ENCODE measurements around the gene UCN.
"Not testable (repeated sequence)": the region's sequence is repeated elsewhere in the genome, so short reads cannot be mapped to it uniquely, and the experiment has no call there.

Gene UCN

DNA sequence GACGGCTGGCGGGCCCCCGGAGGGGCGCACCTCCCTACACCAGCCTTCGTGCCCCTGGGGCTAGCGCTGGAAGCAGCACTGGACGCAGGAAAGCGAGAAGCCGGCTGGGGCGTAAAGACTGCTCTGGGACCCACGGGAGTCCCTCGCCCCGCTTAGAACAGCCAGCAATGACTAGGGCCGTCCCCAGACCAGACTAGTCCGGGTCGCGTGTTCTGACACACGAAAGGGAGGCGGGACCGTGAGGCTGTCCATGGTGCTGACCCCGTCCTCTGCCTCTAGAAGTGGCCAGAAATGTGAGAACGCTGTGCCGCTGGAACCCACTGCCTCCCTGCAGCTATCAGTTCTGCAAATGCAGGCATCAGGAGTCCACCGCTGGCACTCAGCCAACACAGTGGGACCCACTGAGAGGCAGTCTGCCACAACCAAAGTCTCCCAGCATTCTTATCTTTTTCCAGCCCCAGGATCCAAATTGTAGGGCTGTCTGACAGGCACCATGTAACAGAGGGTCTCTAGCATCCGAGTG is at the start of gene UCN:
TSS of gene UCN (minus strand) at position 87 of the 523 bp plus-strand sequence. CDS start 550 bp downstream, outside the sequence.
- DNase-seq: no peak

DNA sequence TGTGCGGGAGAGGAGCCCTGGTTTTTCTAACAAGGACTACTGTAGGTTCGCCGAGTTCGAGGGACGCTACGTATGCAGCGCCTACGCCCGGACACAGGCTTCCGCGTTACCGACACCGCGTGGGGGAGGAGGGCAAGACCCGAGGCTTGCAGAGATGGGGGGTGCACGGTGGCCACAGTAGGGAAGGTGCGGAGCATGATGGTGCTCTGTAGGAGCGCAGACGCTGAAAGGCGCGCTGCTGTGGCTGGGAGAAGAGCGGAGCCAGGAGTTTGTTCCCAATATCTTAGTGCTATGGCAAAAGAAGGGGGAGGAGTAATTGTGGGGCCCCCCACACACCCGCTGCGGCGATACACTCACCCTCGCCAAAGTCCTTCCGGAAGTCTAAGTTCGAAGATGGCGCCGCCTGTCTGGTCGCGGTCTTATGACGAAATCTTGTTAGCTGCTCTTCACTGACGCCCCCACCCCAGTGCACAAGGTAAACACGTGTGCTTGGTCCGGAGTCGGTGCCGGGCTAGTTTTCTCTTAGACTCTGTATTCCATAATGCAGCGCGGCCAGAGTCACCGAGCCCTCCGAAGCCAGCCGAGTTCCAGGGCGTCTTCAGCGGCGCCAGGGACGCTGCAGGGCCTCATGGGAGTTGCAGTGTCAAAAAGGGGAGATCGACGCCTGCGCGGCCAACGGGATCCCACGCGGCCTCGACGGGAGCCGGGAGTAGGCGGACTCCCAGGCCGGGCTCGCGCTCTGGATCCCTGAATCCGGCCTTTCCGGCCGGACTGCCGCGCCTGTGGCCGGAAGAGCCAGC is 48.3 kb upstream of the UCN start, which contains the start of gene GTF3C2:
TSS of gene GTF3C2 (minus strand) at position 383 of the 800 bp plus-strand sequence. CDS start 13,210 bp downstream, outside the sequence.
- peak; percentile 91 to 93 for DNase-seq

DNA sequence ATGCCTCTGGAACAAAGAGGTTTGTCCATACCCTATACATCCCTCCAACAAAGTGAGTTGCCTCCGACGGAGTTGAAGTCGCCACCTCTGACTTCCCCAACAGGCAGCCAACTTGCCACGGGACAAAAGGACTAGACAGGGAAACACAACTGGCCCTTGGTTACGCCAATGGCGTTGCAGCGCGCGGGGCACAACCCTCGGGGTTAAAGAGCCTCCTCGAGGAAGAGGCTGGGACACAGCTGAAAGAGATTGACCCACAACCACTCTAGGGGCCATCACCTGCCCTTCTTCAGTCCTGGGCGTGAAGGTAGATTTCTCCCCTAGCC is 47.8 kb upstream of the UCN start:
- no peak for DNase-seq

GRCh38 chr2:27354597-27354927 is 46.3 kb upstream of the UCN start:
- DNase-seq: no peak

DNA sequence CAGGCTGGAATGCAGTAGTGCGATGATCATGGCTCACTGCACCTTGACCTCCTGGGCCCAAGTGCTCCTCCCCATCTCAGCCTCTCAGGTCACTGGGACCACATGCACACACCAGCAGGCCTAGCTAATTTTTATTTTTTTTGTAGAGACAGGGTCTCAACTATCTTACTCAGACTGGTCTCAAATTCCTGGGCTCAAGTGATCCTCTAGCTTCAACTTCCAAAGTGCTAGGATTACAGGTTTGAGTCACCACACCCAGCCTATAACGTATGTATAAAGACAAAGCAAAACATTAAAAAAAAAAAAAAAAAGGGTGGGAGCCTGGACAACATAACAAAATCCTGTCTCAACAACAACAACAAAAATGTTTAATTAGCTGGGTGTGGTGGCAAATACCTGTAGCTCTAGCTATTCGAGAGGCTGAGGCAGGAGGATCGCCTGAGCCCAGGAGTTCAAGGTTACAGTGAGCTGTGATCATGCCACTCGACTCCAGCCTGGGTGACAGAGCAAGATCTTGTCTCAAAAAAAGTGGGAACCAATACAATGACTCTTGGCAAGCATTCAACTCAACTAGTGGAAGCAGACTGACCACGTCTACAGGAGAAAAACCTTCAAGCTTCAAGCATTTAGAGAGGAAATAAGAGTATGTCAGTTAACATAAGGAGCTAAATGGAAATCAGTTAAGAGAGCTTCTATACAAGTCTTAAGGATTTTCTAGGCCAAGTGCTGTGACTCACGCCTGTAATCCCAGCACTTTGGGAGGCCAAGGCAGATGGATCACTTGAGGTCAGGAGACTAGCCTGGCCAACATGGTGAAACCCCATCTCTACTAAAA is 45.7 kb upstream of the UCN start:
- DNase-seq: no peak

GRCh38 chr2:27353386-27353761 is 45.1 kb upstream of the UCN start:
- not testable (repeated sequence) for DNase-seq

GRCh38 chr2:27351802-27352598 is 43.8 kb upstream of the UCN start:
- DNase-seq: no peak

DNA sequence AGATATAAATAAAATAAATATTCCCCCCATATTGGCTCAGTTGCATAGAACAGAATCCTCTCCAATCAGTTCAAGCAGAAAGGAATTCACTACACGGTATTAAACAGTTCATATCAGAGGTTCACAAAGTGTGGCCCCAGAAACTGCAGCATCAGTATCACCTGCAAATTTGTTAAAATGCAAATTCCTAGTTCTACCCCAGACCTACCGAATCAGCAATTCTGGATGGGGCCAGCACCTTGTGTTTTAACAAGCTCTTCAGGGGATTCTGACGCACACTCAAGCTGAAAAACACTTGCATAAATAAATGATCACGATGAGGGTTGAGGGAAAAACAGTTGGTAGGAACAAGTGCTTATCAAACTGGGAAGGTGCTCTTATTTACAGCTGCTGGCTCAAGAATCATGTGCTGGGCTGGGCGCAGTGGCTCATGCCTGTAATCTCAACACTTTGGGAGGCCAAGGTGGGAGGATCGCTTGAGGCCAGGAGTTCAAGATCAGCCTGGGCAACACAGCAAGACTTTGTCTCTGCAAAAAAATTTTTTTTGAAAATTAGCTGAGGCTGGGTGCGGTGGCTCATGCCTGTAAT is 42.0 kb upstream of the UCN start:
- DNase-seq: no peak

DNA sequence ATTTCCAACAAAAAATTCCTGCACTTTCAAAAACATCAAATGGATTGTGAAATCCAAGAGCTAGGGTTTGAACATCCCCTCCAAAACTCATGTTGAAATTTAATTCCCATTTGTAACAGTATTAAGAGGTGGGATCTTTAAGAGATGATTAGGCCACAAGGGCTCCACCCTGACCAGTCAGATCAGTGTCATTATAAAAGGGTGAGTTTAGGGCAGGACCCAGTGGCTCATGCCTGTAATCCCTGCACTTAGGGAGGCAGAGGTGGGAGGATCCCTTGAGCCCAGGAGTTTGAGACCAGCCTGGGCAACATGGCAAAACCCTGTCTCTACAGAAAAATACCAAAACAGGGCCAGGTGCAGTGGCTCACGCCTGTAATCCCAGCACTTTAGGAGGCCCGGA is 39.4 kb upstream of the UCN start:
- DNase-seq: no peak

DNA sequence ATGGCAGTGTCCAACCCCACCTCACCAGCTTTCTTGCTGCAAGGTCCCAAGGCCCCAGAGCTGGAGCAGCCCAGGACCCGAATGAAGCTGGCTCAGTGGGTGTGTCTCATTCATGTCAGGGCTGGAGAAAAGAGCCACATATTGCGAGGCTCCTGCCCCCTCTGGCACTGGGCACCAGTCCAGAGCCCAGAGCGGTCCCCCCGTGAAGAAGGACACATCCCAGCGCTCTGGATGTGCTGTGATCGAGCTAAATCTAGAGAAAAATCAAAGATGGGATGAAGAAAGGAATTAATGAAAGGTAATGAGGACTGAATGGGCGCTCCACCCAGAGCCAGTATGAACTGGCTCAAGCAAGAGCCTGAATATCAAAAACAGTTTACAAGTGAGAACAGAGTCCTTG is 27.9 kb upstream of the UCN start:
- DNase-seq: no peak

GRCh38 chr2:27335311-27335710 is 27.1 kb upstream of the UCN start:
- DNase-seq: no peak

GRCh38 chr2:27324720-27325119 is 16.5 kb upstream of the UCN start:
- DNase-seq: no peak

- DNase-seq: no peak
These were observed 15.5 kb upstream of the UCN start for GRCh38 chr2:27323596-27324285.

- DNase-seq: peak; percentile 85 to 86
These were observed 14.7 kb upstream of the UCN start, which contains the start of gene MPV17 for GRCh38 chr2:27322766-27323595. TSS of gene MPV17 (minus strand) at chr2:27323097. CDS start at chr2:27322517, 580 bp downstream.

GRCh38 chr2:27322301-27322765 is 14.1 kb upstream of the UCN start:
- no peak for DNase-seq

GRCh38 chr2:27320958-27321543 is 12.8 kb upstream of the UCN start:
- no peak for DNase-seq

- not testable (repeated sequence) for DNase-seq
These were observed 11.6 kb upstream of the UCN start for GRCh38 chr2:27319839-27320238.

GRCh38 chr2:27316655-27317412 is 8.6 kb upstream of the UCN start:
- DNase-seq: no peak

- no peak for DNase-seq
These were observed 6.9 kb upstream of the UCN start for GRCh38 chr2:27315122-27315521.

GRCh38 chr2:27314709-27315108 is 6.5 kb upstream of the UCN start:
- no peak for DNase-seq
